ENCODE measurements around the gene PACSIN3. TPM values are rescaled to one million over a fixed set of nuclear protein-coding genes. Genes with fewer than 3 reads are reported as not detected.

PACSIN3 gene
- total RNA-seq, 1 experiment from 2014 or later = 67.0 TPM

GRCh38 chr11:47132490-47132889 is 53.7 kb downstream of the PACSIN3 start:
- TF ChIP-seq CTCF (IDR thresholded peaks at IDR 0.05; ENCODE audit: unreplicated experiment) = no peak
- DNase-seq (ENCODE audit: unreplicated experiment) = no peak
- no peak overlapping the region for H3K27ac Mint-ChIP-seq (ENCODE audit: low read depth, unreplicated experiment)
- ChIA-PET CTCF (interaction anchor here (0.6 to 2.5 kb wide), 2 partner anchors 20 to 240 kb away, joined by 3 to 12 read pairs; no protein-coding TSS in a partner anchor), POLR2A (no interaction called here)
- intact Hi-C loops (cut with micrococcal nuclease) = no loop called here
- no TSS peak for BruUV-seq (replicated peaks)
- H3K9me3 Mint-ChIP-seq (ENCODE audit: unreplicated experiment) = no peaks in the 10 kb centered on the region
- no peak overlapping the region for H3K4me3 Mint-ChIP-seq (ENCODE audit: unreplicated experiment)
- H3K36me3 Mint-ChIP-seq (ENCODE audit: insufficient read depth, unreplicated experiment) = peaks cover 3% of the 10 kb centered on the region
- no peaks in the 10 kb centered on the region for H3K4me1 Mint-ChIP-seq (ENCODE audit: insufficient read depth, unreplicated experiment)
- no peaks in the 10 kb centered on the region for H3K27me3 Mint-ChIP-seq (ENCODE audit: insufficient read depth, unreplicated experiment)

- Mint-ChIP-seq H3K27ac (ENCODE audit: low read depth, unreplicated experiment) (no peak overlapping the region), H3K36me3 (ENCODE audit: insufficient read depth, unreplicated experiment) (no peaks in the 10 kb centered on the region), H3K4me3 (ENCODE audit: unreplicated experiment) (no peak overlapping the region), H3K9me3 (ENCODE audit: unreplicated experiment) (no peaks in the 10 kb centered on the region), H3K4me1 (ENCODE audit: insufficient read depth, unreplicated experiment) (no peaks in the 10 kb centered on the region), H3K27me3 (ENCODE audit: insufficient read depth, unreplicated experiment) (no peaks in the 10 kb centered on the region)
- no peak for DNase-seq (ENCODE audit: unreplicated experiment)
- ChIA-PET CTCF (interaction anchor here (2.5 kb wide), 1 partner anchor 21 kb away, joined by 12 read pairs; no protein-coding TSS in a partner anchor), POLR2A (no interaction called here)
- no TSS peak for BruUV-seq (replicated peaks)
- TF ChIP-seq CTCF (IDR thresholded peaks at IDR 0.05; ENCODE audit: unreplicated experiment) = no peak
- intact Hi-C loops (cut with micrococcal nuclease) = no loop called here
Observed at GRCh38 chr11:47131136-47131535, 55.1 kb downstream of the PACSIN3 start.

- intact Hi-C loops (cut with micrococcal nuclease) = no loop called here
- DNase-seq (ENCODE audit: unreplicated experiment) = no peak
- ChIA-PET POLR2A (no interaction called here), CTCF (interaction anchor here (0.5 to 2.5 kb wide), 3 partner anchors 9 to 242 kb away, joined by 3 to 12 read pairs (median 4); no protein-coding TSS in a partner anchor)
- Mint-ChIP-seq H3K27ac (ENCODE audit: low read depth, unreplicated experiment) (no peak overlapping the region), H3K36me3 (ENCODE audit: insufficient read depth, unreplicated experiment) (no peaks in the 10 kb centered on the region), H3K27me3 (ENCODE audit: insufficient read depth, unreplicated experiment) (no peaks in the 10 kb centered on the region), H3K4me1 (ENCODE audit: insufficient read depth, unreplicated experiment) (no peaks in the 10 kb centered on the region), H3K4me3 (ENCODE audit: unreplicated experiment) (no peak overlapping the region), H3K9me3 (ENCODE audit: unreplicated experiment) (no peaks in the 10 kb centered on the region)
- no peak for TF ChIP-seq CTCF (IDR thresholded peaks at IDR 0.05; ENCODE audit: unreplicated experiment)
- no TSS peak for BruUV-seq (replicated peaks)
Observed at GRCh38 chr11:47130543-47130942, 55.7 kb downstream of the PACSIN3 start.

Small RNA genes lying within 50 kb of the gene (microRNA-seq; reads per million reads assigned to microRNA genes)
- not detected for gene MIR6745

Other genes with a start within 250 kb of the PACSIN3 start
- gene CSTPP1, start 249.7 kb downstream of the PACSIN3 start, total RNA-seq (2022) = 19.2 and 22.0 TPM in 2 replicates
- 78.0 and 81.4 TPM in 2 replicates for gene ARFGAP2, start 9.6 kb downstream of the PACSIN3 start, total RNA-seq (2022)
- 62.8 and 78.3 TPM in 2 replicates for gene DDB2, start 28.5 kb upstream of the PACSIN3 start, total RNA-seq (2022)
- 18.7 and 23.7 TPM in 2 replicates for gene ACP2, start 62.4 kb upstream of the PACSIN3 start, total RNA-seq (2022)
- 17.8 and 20.0 TPM in 2 replicates for gene NR1H3, start 71.6 kb upstream of the PACSIN3 start, total RNA-seq (2022)
- 23.4 and 24.8 TPM in 2 replicates for gene MADD, start 83.7 kb upstream of the PACSIN3 start, total RNA-seq (2022)
- gene MYBPC3, start 166.3 kb upstream of the PACSIN3 start, total RNA-seq (2022) = not detected in 2 replicates
- not detected in 2 replicates for gene SPI1, start 192.1 kb upstream of the PACSIN3 start, total RNA-seq (2022)
- 56.2 and 56.5 TPM in 2 replicates for gene SLC39A13, start 222.2 kb upstream of the PACSIN3 start, total RNA-seq (2022)
- 162 and 194 TPM in 2 replicates for gene PSMC3, start 240.0 kb upstream of the PACSIN3 start, total RNA-seq (2022)

Data from MCF 10A (cell line).